ENCODE measurements around the gene BTBD16.

Gene BTBD16

GRCh38 chr10:122323941-122324675 lies 53.0 kb downstream of the BTBD16 start:
- DNase-seq: peak; percentile 44

- DNase-seq: no peak
These were observed 54.1 kb downstream of the BTBD16 start for GRCh38 chr10:122325235-122325634.

GRCh38 chr10:122326385-122326784 lies 55.3 kb downstream of the BTBD16 start:
- no peak for DNase-seq

GRCh38 chr10:122326806-122327205 lies 55.7 kb downstream of the BTBD16 start:
- no peak for DNase-seq

- DNase-seq: no peak
These were observed 56.4 kb downstream of the BTBD16 start for GRCh38 chr10:122327237-122328206.

- no peak for DNase-seq
These were observed 57.6 kb downstream of the BTBD16 start for GRCh38 chr10:122328676-122329075.

GRCh38 chr10:122329416-122329815 lies 58.3 kb downstream of the BTBD16 start:
- no peak for DNase-seq

- DNase-seq: no peak
These were observed 60.0 kb downstream of the BTBD16 start for GRCh38 chr10:122331100-122331499.

GRCh38 chr10:122331615-122332446 lies 60.7 kb downstream of the BTBD16 start:
- peak; percentile 90 for DNase-seq

GRCh38 chr10:122333037-122333436 lies 61.9 kb downstream of the BTBD16 start:
- no peak for DNase-seq

- DNase-seq: peak; percentile 3
These were observed 65.2 kb downstream of the BTBD16 start for GRCh38 chr10:122336332-122336731.

- DNase-seq: no peak
These were observed 65.9 kb downstream of the BTBD16 start for GRCh38 chr10:122336961-122337360.

GRCh38 chr10:122338609-122339441 lies 67.7 kb downstream of the BTBD16 start:
- no peak for DNase-seq

- peak; percentile 41 for DNase-seq
These were observed 70.2 kb downstream of the BTBD16 start for GRCh38 chr10:122341141-122341810.

- peak; percentile 19 for DNase-seq
These were observed 71.4 kb downstream of the BTBD16 start for GRCh38 chr10:122342293-122343134.

GRCh38 chr10:122343135-122343800 lies 72.2 kb downstream of the BTBD16 start:
- DNase-seq: no peak

GRCh38 chr10:122343936-122344335 lies 72.8 kb downstream of the BTBD16 start:
- DNase-seq: no peak

GRCh38 chr10:122344741-122345258 lies 73.7 kb downstream of the BTBD16 start:
- peak; percentile 32 for DNase-seq

GRCh38 chr10:122346326-122346950 lies 75.3 kb downstream of the BTBD16 start:
- no peak for DNase-seq

All from kidney glomerular epithelial cell (primary cell).